Endometrial microvascular endothelial cells (primary cell): ENCODE results near the gene MMP15. TPM values are rescaled to one million over a fixed set of nuclear protein-coding genes. Genes with fewer than 3 reads are reported as not detected.

Source experiments
- in situ Hi-C: cut with HindIII; loops from 2 replicates; pipeline ENCODE4 v1.10.0; 2017; ENCODE audit warnings: low sequenced_read_pairs, low pct_unique_long_range_greater_than_20kb; ENCODE audit errors: inconsistent ontology term
- total RNA-seq: library from RNA; depleted of rRNA; stranded (reverse); fragments of >200 nt; gene quantifications from one replicate; pipeline ENCODE4 v1.2.3, GENCODE V29; 2015; ENCODE audit errors: inconsistent ontology term

MMP15 gene
- total RNA-seq: 4.3 TPM

- in situ Hi-C loops: loop anchor here (10.0 kb wide), 1 partner anchor 69 kb away; no protein-coding TSS in a partner anchor
Measured at GRCh38 chr16:58025351-58026138, at the start of gene MMP15. Gene MMP15 (plus strand): TSS chr16:58025754. CDS start chr16:58026351, 597 bp downstream.

GRCh38 chr16:57976331-57976796, 49.2 kb upstream of the MMP15 start:
- in situ Hi-C loops: loop anchor here (25.0 kb wide), 1 partner anchor 214 kb away; no protein-coding TSS in a partner anchor

- in situ Hi-C loops: loop anchor here (25.0 kb wide), 1 partner anchor 215 kb away; no protein-coding TSS in a partner anchor
Measured at GRCh38 chr16:57977418-57978069, 48.0 kb upstream of the MMP15 start.

- in situ Hi-C loops: loop anchor here (25.0 kb wide), 1 partner anchor 216 kb away; no protein-coding TSS in a partner anchor
Measured at GRCh38 chr16:57978070-57978465, 47.5 kb upstream of the MMP15 start.

GRCh38 chr16:57979006-57979585, 46.5 kb upstream of the MMP15 start:
- in situ Hi-C loops: loop anchor here (25.0 kb wide), 1 partner anchor 217 kb away; no protein-coding TSS in a partner anchor

- in situ Hi-C loops: loop anchor here (25.0 kb wide), 1 partner anchor 219 kb away; no protein-coding TSS in a partner anchor
Measured at GRCh38 chr16:57981636-57982035, 43.9 kb upstream of the MMP15 start.

GRCh38 chr16:57982385-57982784, 43.2 kb upstream of the MMP15 start:
- in situ Hi-C loops: loop anchor here (25.0 kb wide), 1 partner anchor 220 kb away; no protein-coding TSS in a partner anchor

- in situ Hi-C loops: loop anchor here (25.0 kb wide), 1 partner anchor 222 kb away; no protein-coding TSS in a partner anchor
Measured at GRCh38 chr16:57984443-57985203, 40.9 kb upstream of the MMP15 start.

- in situ Hi-C loops: loop anchor here (25.0 kb wide), 1 partner anchor 223 kb away; no protein-coding TSS in a partner anchor
Measured at GRCh38 chr16:57985204-57986181, 40.1 kb upstream of the MMP15 start.

GRCh38 chr16:57986196-57986595, 39.4 kb upstream of the MMP15 start:
- in situ Hi-C loops: loop anchor here (25.0 kb wide), 1 partner anchor 224 kb away; no protein-coding TSS in a partner anchor

- in situ Hi-C loops: loop anchor here (25.0 kb wide), 1 partner anchor 225 kb away; no protein-coding TSS in a partner anchor
Measured at GRCh38 chr16:57987441-57988177, 37.9 kb upstream of the MMP15 start.

- in situ Hi-C loops: loop anchor here (25.0 kb wide), 1 partner anchor 227 kb away; no protein-coding TSS in a partner anchor
Measured at GRCh38 chr16:57988929-57989328, 36.6 kb upstream of the MMP15 start.

- in situ Hi-C loops: loop anchor here (25.0 kb wide), 1 partner anchor 229 kb away; no protein-coding TSS in a partner anchor
Measured at GRCh38 chr16:57991551-57992059, 33.9 kb upstream of the MMP15 start.

GRCh38 chr16:57992084-57992483, 33.5 kb upstream of the MMP15 start:
- in situ Hi-C loops: loop anchor here (25.0 kb wide), 1 partner anchor 230 kb away; no protein-coding TSS in a partner anchor

- in situ Hi-C loops: loop anchor here (25.0 kb wide), 1 partner anchor 231 kb away; no protein-coding TSS in a partner anchor
Measured at GRCh38 chr16:57993438-57993837, 32.1 kb upstream of the MMP15 start.

GRCh38 chr16:57993897-57994296, 31.7 kb upstream of the MMP15 start:
- in situ Hi-C loops: loop anchor here (25.0 kb wide), 1 partner anchor 232 kb away; no protein-coding TSS in a partner anchor
